Thoracic aorta (tissue), 2 donors: Measurements from ENCODE around the gene TET3. TPM values are rescaled to one million over a fixed set of nuclear protein-coding genes. Genes with fewer than 3 reads are reported as not detected.

ENCODE experiments used
- ATAC-seq: fragments of 150-250 bp; one replicate; pipeline ENCODE4 v1.8.0; 2017; ENCODE audit warnings: low read depth; ENCODE audit not compliant: insufficient number of reproducible peaks, low FRiP score
- DNase-seq: peaks from one replicate; pipeline ENCODE4 v3.0.0-alpha.2; 2020; ENCODE audit warnings: low spot score
- H3K27ac ChIP-seq, 2 donors: fragments of 200-600 bp; sonication (generic); 1 replicate in 1 of 2; 2 replicates in 1 of 2; pipeline ENCODE4 v1.5.1; 2016; ENCODE audit warnings: mild to moderate bottlenecking in 2 of 2, moderate library complexity in 2 of 2
- H3K27me3 ChIP-seq: fragments of 200-600 bp; sonication (generic); replicated peaks from 2 replicates; pipeline ENCODE4 v1.6.0; 2016; ENCODE audit warnings: mild to moderate bottlenecking; ENCODE audit not compliant: insufficient read depth
- H3K36me3 ChIP-seq: fragments of 200-600 bp; sonication (generic); one replicate; pipeline ENCODE4 v1.5.1; 2016
- H3K4me1 ChIP-seq, 2 donors: fragments of 200-600 bp; sonication (generic); 1 replicate in 1 of 2; 2 replicates in 1 of 2; pipeline versions ENCODE4 v1.5.1 to v1.6.0; 2016; ENCODE audit warnings: low read depth in 2 of 2, mild to moderate bottlenecking in 1 of 2; ENCODE audit not compliant: control insufficient read depth in 1 of 2
- H3K4me3 ChIP-seq: fragments of 200-600 bp; sonication (generic); 2 replicates; pipeline ENCODE4 v1.5.1; 2016; ENCODE audit warnings: mild to moderate bottlenecking
- H3K9me3 ChIP-seq: fragments of 200-600 bp; sonication (generic); 2 replicates; pipeline ENCODE4 v1.5.1; 2016
- CTCF ChIP-seq: fragments of 200-600 bp; sonication (generic); IDR thresholded peaks from one replicate; pipeline ENCODE4 v1.5.1; 2019; ENCODE audit warnings: antibody characterized with exemption
- total RNA-seq, 2 donors: library from RNA; depleted of rRNA; stranded (reverse); fragments of >200 nt; gene quantifications; one replicate each; pipeline versions ENCODE4 v1.1.0 to v1.2.3, GENCODE V29; 2016

TET3 gene
- total RNA-seq, 2 donors from 2014 or later = 8.7 to 15.8 TPM

- peaks cover 0 to 5% of the 10 kb centered on the region in 2 donors for H3K4me1 ChIP-seq
- no peak for TF ChIP-seq CTCF
- no peaks in the 10 kb centered on the region for H3K27me3 ChIP-seq
- no peak for DNase-seq
- H3K27ac ChIP-seq = no peak overlapping the region
- peaks cover 47% of the 10 kb centered on the region for H3K36me3 ChIP-seq
- H3K4me3 ChIP-seq = no peak overlapping the region
- H3K9me3 ChIP-seq = no peaks in the 10 kb centered on the region
- no peak for ATAC-seq
Observed at GRCh38 chr2:73947412-73948018, 37.2 kb upstream of the TET3 start.

GRCh38 chr2:73949802-73950201, 34.9 kb upstream of the TET3 start:
- no peak overlapping the region for H3K27ac ChIP-seq
- H3K27me3 ChIP-seq = no peaks in the 10 kb centered on the region
- H3K4me1 ChIP-seq = peaks cover 0 to 5% of the 10 kb centered on the region in 2 donors
- H3K36me3 ChIP-seq = peaks cover 53% of the 10 kb centered on the region
- H3K9me3 ChIP-seq = no peaks in the 10 kb centered on the region
- no peak overlapping the region for H3K4me3 ChIP-seq
- ATAC-seq (no peak), DNase-seq (no peak)
- no peak for TF ChIP-seq CTCF

- no peak for TF ChIP-seq CTCF
- Histone ChIP-seq H3K36me3 (peaks cover 60% of the 10 kb centered on the region), H3K27ac (no peak overlapping the region), H3K9me3 (no peaks in the 10 kb centered on the region), H3K4me3 (no peak overlapping the region), H3K27me3 (no peaks in the 10 kb centered on the region), H3K4me1 (peaks cover 0 to 5% of the 10 kb centered on the region in 2 donors)
- DNase-seq = no peak
- ATAC-seq = no peak
Observed at GRCh38 chr2:73952499-73953446, 31.9 kb upstream of the TET3 start.

GRCh38 chr2:73956218-73956865, 28.4 kb upstream of the TET3 start:
- TF ChIP-seq CTCF = no peak
- Histone ChIP-seq H3K4me3 (no peak overlapping the region), H3K4me1 (peaks cover 0 to 5% of the 10 kb centered on the region in 2 donors), H3K27me3 (no peaks in the 10 kb centered on the region), H3K27ac (no peak overlapping the region), H3K36me3 (peaks cover 58% of the 10 kb centered on the region), H3K9me3 (no peaks in the 10 kb centered on the region)
- ATAC-seq (no peak), DNase-seq (no peak)

- no peak for ATAC-seq
- TF ChIP-seq CTCF = no peak
- H3K4me1 ChIP-seq = no peaks in the 10 kb centered on the region
- H3K27me3 ChIP-seq = no peaks in the 10 kb centered on the region
- no peaks in the 10 kb centered on the region for H3K9me3 ChIP-seq
- no peak for DNase-seq
- no peak overlapping the region for H3K4me3 ChIP-seq
- peaks cover 30% of the 10 kb centered on the region for H3K36me3 ChIP-seq
- no peak overlapping the region for H3K27ac ChIP-seq
Observed at GRCh38 chr2:73961274-73961673, 23.4 kb upstream of the TET3 start.
